Left ventricle myocardium inferior (tissue), 1 donor: ENCODE data around the gene CCDC184. TPM values are rescaled to one million over a fixed set of nuclear protein-coding genes. Genes with fewer than 3 reads are reported as not detected.
"Not testable (repeated sequence)": the region's sequence is repeated elsewhere in the genome, so short reads cannot be mapped to it uniquely, and the experiment has no call there.

Experiments used
- DNase-seq: peaks from one replicate; pipeline ENCODE4 v3.0.0-alpha.2; 2020
- H3K27ac ChIP-seq: fragments of 200-600 bp; replicated peaks from 2 replicates; pipeline ENCODE4 v1.8.0; 2021
- H3K27me3 ChIP-seq: fragments of 200-600 bp; 2 replicates; pipeline ENCODE4 v1.8.0; 2021; ENCODE audit warnings: low read depth
- H3K36me3 ChIP-seq: fragments of 200-600 bp; 2 replicates; pipeline ENCODE4 v1.8.0; 2021
- H3K4me1 ChIP-seq: fragments of 200-600 bp; 2 replicates; pipeline ENCODE4 v1.8.0; 2021
- H3K4me3 ChIP-seq: fragments of 200-600 bp; 2 replicates; pipeline ENCODE4 v1.8.0; 2021; ENCODE audit warnings: mild to moderate bottlenecking, moderate library complexity
- H3K9me3 ChIP-seq: fragments of 200-600 bp; replicated peaks from 2 replicates; pipeline ENCODE4 v1.8.0; 2021
- CTCF ChIP-seq: fragments of 200-600 bp; IDR thresholded peaks from 2 replicates; pipeline ENCODE4 v1.8.0; 2021; ENCODE audit warnings: antibody characterized with exemption, mild to moderate bottlenecking, borderline replicate concordance
- intact Hi-C: fragments of 100-400 bp; cut with micrococcal nuclease; formaldehyde crosslinking; loops from one replicate; pipeline ENCODE4 v1.11.0; 2022
- total RNA-seq: library from RNA; stranded (reverse); fragmentation: NEBNext Ultra II Directional; extraction: Animal tissue kit (Norgen Biotek cat#: 25700); gene quantifications from one replicate; pipeline ENCODE4 v1.2.1, GENCODE V29; 2021
- donor health status: DM: no; HTN: yes; CAD: no; lungs with severe emphysema.

The CCDC184 gene
- total RNA-seq, 1 donor from 2014 or later: 1.0 TPM

DNA sequence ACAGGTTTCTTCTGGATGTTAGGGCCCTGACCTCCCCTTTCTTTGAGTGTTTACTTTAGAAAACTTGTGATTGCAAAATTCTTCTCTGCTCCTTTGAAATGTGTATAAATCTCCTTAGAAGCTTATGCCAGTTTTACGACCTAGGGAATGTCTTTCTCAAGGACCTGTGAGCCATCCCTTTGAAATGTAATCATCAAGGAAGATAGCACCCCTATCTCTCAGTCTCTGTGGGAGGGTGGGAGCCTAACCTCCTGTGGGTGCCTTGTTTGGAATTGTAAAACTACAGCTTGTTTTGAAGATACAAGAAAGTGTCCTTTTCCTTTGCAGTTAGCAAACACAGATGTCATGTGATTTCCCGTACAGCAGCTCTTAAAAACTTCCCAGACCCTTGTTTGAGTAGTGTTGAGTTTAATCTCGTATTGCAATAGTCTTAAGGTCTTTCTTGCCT lies 16.4 kb downstream of the CCDC184 start:
- DNase-seq: no peak
- peak overlapping the region; percentile 100 for H3K27ac ChIP-seq
- TF ChIP-seq CTCF: no peak
- H3K36me3 ChIP-seq: peaks cover 6% of the 10 kb centered on the region
- intact Hi-C loops: loop anchor here (10.0 kb wide), 1 partner anchor 155 kb away; the partner anchor contains the start of gene ZNF641
- peaks cover 42% of the 10 kb centered on the region for H3K4me1 ChIP-seq
- peak overlapping the region; percentile 84 for H3K4me3 ChIP-seq
- H3K27me3 ChIP-seq: no peaks in the 10 kb centered on the region
- H3K9me3 ChIP-seq: peaks cover 5% of the 10 kb centered on the region

- intact Hi-C loops: no loop called here
- Histone ChIP-seq H3K9me3 (peaks cover 9% of the 10 kb centered on the region), H3K4me3 (no peak overlapping the region), H3K36me3 (peaks cover 11% of the 10 kb centered on the region), H3K27me3 (no peaks in the 10 kb centered on the region), H3K27ac (no peak overlapping the region), H3K4me1 (peaks cover 42% of the 10 kb centered on the region)
- no peak for DNase-seq
- TF ChIP-seq CTCF: no peak
Observed at GRCh38 chr12:48201091-48201490, 17.6 kb downstream of the CCDC184 start.

- DNase-seq: no peak
- intact Hi-C loops: no loop called here
- peaks cover 13% of the 10 kb centered on the region for H3K9me3 ChIP-seq
- H3K27ac ChIP-seq: no peak overlapping the region
- no peaks in the 10 kb centered on the region for H3K27me3 ChIP-seq
- peaks cover 14% of the 10 kb centered on the region for H3K36me3 ChIP-seq
- peaks cover 42% of the 10 kb centered on the region for H3K4me1 ChIP-seq
- no peak for TF ChIP-seq CTCF
- no peak overlapping the region for H3K4me3 ChIP-seq
Observed at GRCh38 chr12:48201516-48201915, 18.1 kb downstream of the CCDC184 start.

GRCh38 chr12:48202766-48203165 lies 19.3 kb downstream of the CCDC184 start:
- H3K9me3 ChIP-seq: peaks cover 26% of the 10 kb centered on the region
- intact Hi-C loops: no loop called here

DNA sequence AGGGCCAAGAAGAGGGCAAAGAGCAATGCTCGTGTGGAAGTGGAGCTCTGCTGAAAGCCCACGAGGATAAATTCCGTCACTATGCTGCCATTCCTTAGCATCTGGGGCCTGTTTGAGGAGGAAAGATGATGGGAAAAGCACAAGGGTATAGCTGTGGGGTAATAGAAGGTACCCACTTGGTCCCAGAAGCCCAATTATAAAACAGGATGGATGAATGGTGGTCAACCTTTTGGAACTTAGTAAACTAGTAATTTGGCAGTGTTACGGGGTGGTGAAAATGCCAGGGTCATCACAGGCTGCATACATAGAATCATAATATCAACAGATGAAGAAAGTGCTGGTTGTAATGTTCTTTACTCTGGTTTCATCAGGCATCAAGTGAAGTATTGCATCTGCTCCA lies 19.7 kb downstream of the CCDC184 start, which contains the start of gene OR10AD1:
Gene OR10AD1, minus strand, starts transcription at position 101 of the 400 bp plus-strand sequence. Its CDS starts 0 bp downstream, at position 101.
- peaks cover 30% of the 10 kb centered on the region for H3K9me3 ChIP-seq

More at GRCh38 chr12:48202766-48203165, 19.3 kb downstream of the CCDC184 start:
- no peak overlapping the region for H3K4me3 ChIP-seq
- peaks cover 31% of the 10 kb centered on the region for H3K4me1 ChIP-seq
- no peaks in the 10 kb centered on the region for H3K27me3 ChIP-seq
- TF ChIP-seq CTCF: no peak
- H3K36me3 ChIP-seq: peaks cover 19% of the 10 kb centered on the region
- no peak for DNase-seq
- no peak overlapping the region for H3K27ac ChIP-seq

GRCh38 chr12:48209495-48209894 lies 26.1 kb downstream of the CCDC184 start:
- intact Hi-C loops, DNase-seq, H3K4me3 ChIP-seq, H3K27me3 ChIP-seq, H3K27ac ChIP-seq, H3K4me1 ChIP-seq: not testable (repeated sequence)
- H3K9me3 ChIP-seq: peaks cover 34% of the 10 kb centered on the region
- peaks cover 16% of the 10 kb centered on the region for H3K36me3 ChIP-seq

More for the DNA sequence above, 19.7 kb downstream of the CCDC184 start, which contains the start of gene OR10AD1:
- TF ChIP-seq CTCF: no peak
- DNase-seq: no peak
- Histone ChIP-seq H3K27me3 (no peaks in the 10 kb centered on the region), H3K4me1 (peaks cover 29% of the 10 kb centered on the region), H3K4me3 (no peak within 1 kb of the TSS), H3K36me3 (peaks cover 19% of the 10 kb centered on the region), H3K27ac (no peak within 1 kb of the TSS)
- intact Hi-C loops: no loop called here
